ENCODE data around the gene UBN1.

DNA sequence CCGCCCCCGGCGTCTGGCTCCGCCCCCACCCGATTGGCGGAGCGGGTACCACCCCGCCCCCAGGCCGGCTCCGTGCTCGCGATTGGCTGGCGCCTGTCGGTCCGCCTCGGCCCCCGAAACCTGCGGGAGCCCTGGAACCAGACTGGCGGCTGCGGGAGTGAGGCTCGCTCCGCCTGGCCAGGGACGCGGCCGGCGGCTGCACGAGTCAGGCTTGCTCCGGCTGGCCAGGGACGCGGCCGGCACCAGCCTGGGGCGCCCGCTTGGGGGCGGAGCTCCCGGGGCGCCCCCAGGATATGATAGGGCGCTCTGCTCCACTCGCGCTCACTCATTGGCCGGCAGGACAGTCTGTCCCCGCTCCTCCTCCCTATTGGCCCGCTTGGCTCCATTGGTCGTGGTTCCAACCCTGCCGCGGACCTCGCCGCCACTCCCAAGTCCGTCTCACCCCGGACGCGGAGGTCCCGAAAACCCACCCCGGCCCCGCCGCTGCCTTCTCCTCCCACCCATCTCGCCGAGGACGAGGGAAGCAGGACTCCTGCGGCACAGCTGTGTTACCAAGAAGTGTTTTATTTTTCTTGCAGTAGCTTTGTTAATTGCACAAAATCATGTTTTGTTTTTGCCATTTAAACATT is 44.5 kb upstream of the UBN1 start:
- TF ChIP-seq, protein P1, sequence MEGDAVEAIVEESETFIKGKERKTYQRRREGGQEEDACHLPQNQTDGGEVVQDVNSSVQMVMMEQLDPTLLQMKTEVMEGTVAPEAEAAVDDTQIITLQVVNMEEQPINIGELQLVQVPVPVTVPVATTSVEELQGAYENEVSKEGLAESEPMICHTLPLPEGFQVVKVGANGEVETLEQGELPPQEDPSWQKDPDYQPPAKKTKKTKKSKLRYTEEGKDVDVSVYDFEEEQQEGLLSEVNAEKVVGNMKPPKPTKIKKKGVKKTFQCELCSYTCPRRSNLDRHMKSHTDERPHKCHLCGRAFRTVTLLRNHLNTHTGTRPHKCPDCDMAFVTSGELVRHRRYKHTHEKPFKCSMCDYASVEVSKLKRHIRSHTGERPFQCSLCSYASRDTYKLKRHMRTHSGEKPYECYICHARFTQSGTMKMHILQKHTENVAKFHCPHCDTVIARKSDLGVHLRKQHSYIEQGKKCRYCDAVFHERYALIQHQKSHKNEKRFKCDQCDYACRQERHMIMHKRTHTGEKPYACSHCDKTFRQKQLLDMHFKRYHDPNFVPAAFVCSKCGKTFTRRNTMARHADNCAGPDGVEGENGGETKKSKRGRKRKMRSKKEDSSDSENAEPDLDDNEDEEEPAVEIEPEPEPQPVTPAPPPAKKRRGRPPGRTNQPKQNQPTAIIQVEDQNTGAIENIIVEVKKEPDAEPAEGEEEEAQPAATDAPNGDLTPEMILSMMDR (IDR thresholded peaks at IDR 0.05): peak in 1 of 3 experiments; percentile 38
- TF ChIP-seq POLR2A (IDR thresholded peaks at IDR 0.05): no peak

All from testis (tissue), 2 donors.